ENCODE data around the gene SERPINE1. TPM values are rescaled to one million over a fixed set of nuclear protein-coding genes. Genes with fewer than 3 reads are reported as not detected.
A peak's percentile ranks its signal among the peaks of the same experiment; 100 is the strongest.

SERPINE1 gene
- total RNA-seq, 4 donors from 2014 or later = 2.4 to 8.3 (median 3.3) TPM

- H3K27ac ChIP-seq = peak overlapping the region in 1 of 4 donors; percentile 82
These were observed 30.1 kb downstream of the SERPINE1 start for GRCh38 chr7:101156866-101157589.

GRCh38 chr7:101159696-101160674 lies 33.1 kb downstream of the SERPINE1 start:
- DNase-seq = no peak
- H3K4me3 ChIP-seq = no peak overlapping the region
- peaks cover 0 to 17% of the 10 kb centered on the region in 2 donors for H3K27me3 ChIP-seq
- no peaks in the 10 kb centered on the region for H3K9me3 ChIP-seq
- TF ChIP-seq CTCF (IDR thresholded peaks at IDR 0.05) (no peak), POLR2A (IDR thresholded peaks at IDR 0.05) (no peak)
- peaks cover 0 to 27% (median 0%) of the 10 kb centered on the region in 3 donors for H3K36me3 ChIP-seq
- peak overlapping the region in 1 of 4 donors; percentile 78 for H3K27ac ChIP-seq
- H3K4me1 ChIP-seq = peaks cover 8 to 40% (median 22%) of the 10 kb centered on the region in 4 donors

More at GRCh38 chr7:101156866-101157589, 30.1 kb downstream of the SERPINE1 start:
- Histone ChIP-seq H3K27me3 (no peaks in the 10 kb centered on the region), H3K9me3 (no peaks in the 10 kb centered on the region), H3K4me1 (peaks cover 0 to 13% (median 6%) of the 10 kb centered on the region in 4 donors), H3K4me3 (no peak overlapping the region), H3K36me3 (peaks cover 0 to 27% (median 0%) of the 10 kb centered on the region in 3 donors)
- TF ChIP-seq CTCF (IDR thresholded peaks at IDR 0.05) = no peak
- no peak for TF ChIP-seq POLR2A (IDR thresholded peaks at IDR 0.05)
- DNase-seq = peak in 2 of 3 donors; percentile 70 to 87

GRCh38 chr7:101160910-101161309 lies 34.0 kb downstream of the SERPINE1 start:
- Histone ChIP-seq H3K9me3 (peaks cover 0 to 3% (median 0%) of the 10 kb centered on the region in 4 donors), H3K27me3 (peaks cover 0 to 20% of the 10 kb centered on the region in 2 donors), H3K36me3 (peaks cover 0 to 27% (median 0%) of the 10 kb centered on the region in 3 donors), H3K4me1 (peaks cover 8 to 40% (median 25%) of the 10 kb centered on the region in 4 donors), H3K27ac (peak overlapping the region in 1 of 4 donors; percentile 78), H3K4me3 (no peak overlapping the region)
- TF ChIP-seq CTCF (IDR thresholded peaks at IDR 0.05) (no peak), POLR2A (IDR thresholded peaks at IDR 0.05) (peak in 1 of 2 donors; percentile 29)
- peak in 1 of 3 donors; percentile 64 for DNase-seq

GRCh38 chr7:101161692-101162471 lies 35.0 kb downstream of the SERPINE1 start:
- no peak overlapping the region for H3K4me3 ChIP-seq
- peak overlapping the region in 1 of 4 donors; percentile 78 for H3K27ac ChIP-seq
- peaks cover 0 to 27% (median 0%) of the 10 kb centered on the region in 3 donors for H3K36me3 ChIP-seq
- peaks cover 7 to 45% (median 27%) of the 10 kb centered on the region in 4 donors for H3K4me1 ChIP-seq
- TF ChIP-seq CTCF (IDR thresholded peaks at IDR 0.05) (no peak), POLR2A (IDR thresholded peaks at IDR 0.05) (no peak)
- DNase-seq = no peak
- peaks cover 0 to 3% (median 0%) of the 10 kb centered on the region in 4 donors for H3K9me3 ChIP-seq
- H3K27me3 ChIP-seq = peaks cover 0 to 30% of the 10 kb centered on the region in 2 donors

All from Peyer's patch (tissue), 4 donors.